SU-DHL-6 (cell line): ENCODE results near the gene LHFPL6.

Experiments
- H2AFZ ChIP-seq: fragments of 200-600 bp; sonication (generic); 2 replicates; pipeline ENCODE4 v1.6.1; 2014; ENCODE audit warnings: low read depth, mild to moderate bottlenecking, moderate library complexity, mixed read lengths, antibody characterized with exemption, low read length; ENCODE audit not compliant: severe bottlenecking
- H3F3A ChIP-seq: fragments of 200-600 bp; shearing (Covaris generic); 2 replicates; pipeline ENCODE4 v1.6.0; 2016; ENCODE audit warnings: antibody characterized with exemption, mild to moderate bottlenecking; ENCODE audit not compliant: insufficient read depth
- H3K27ac ChIP-seq: fragments of 200-600 bp; sonication (generic); 2 replicates; pipeline ENCODE4 v1.5.1; 2016; ENCODE audit warnings: low read depth, mild to moderate bottlenecking, low read length, moderate library complexity, mixed read lengths
- H3K27me3 ChIP-seq: fragments of 200-600 bp; sonication (generic), shearing (Covaris generic); 2 replicates; pipeline ENCODE4 v1.6.0; 2014; ENCODE audit warnings: mild to moderate bottlenecking, low read length
- H3K36me3 ChIP-seq: fragments of 200-600 bp; sonication (generic); 2 replicates; pipeline ENCODE4 v1.6.1; 2014; ENCODE audit warnings: mild to moderate bottlenecking, low read length, mixed read lengths
- H3K4me2 ChIP-seq: fragments of 300-600, 200-600 bp; shearing (Covaris generic), sonication (generic); 2 replicates; pipeline ENCODE4 v1.6.0; 2014; ENCODE audit warnings: low read length, low read depth, mild to moderate bottlenecking; ENCODE audit not compliant: poor library complexity, severe bottlenecking
- H3K4me3 ChIP-seq: fragments of 200-600 bp; sonication (generic); 2 replicates; pipeline ENCODE4 v1.5.1; 2014; ENCODE audit warnings: antibody characterized with exemption, low read length, mild to moderate bottlenecking, mixed read lengths; ENCODE audit not compliant: insufficient read depth, poor library complexity, severe bottlenecking
- H3K79me2 ChIP-seq: fragments of 200-600 bp; sonication (generic); 2 replicates; pipeline ENCODE4 v1.6.1; 2014; ENCODE audit warnings: mild to moderate bottlenecking, low read length, moderate library complexity; ENCODE audit not compliant: insufficient read depth
- H3K9ac ChIP-seq: fragments of 200-600 bp; sonication (generic); 2 replicates; pipeline ENCODE4 v1.7.0; 2014; ENCODE audit warnings: mild to moderate bottlenecking, low read length
- H3K9me2 ChIP-seq: fragments of 200-600 bp; sonication (generic); replicated peaks from 2 replicates; pipeline ENCODE4 v1.6.1; 2014; ENCODE audit warnings: low read length; ENCODE audit not compliant: insufficient read depth
- H3K9me3 ChIP-seq: fragments of 200-600 bp; sonication (generic); 2 replicates; pipeline ENCODE4 v1.6.1; 2014; ENCODE audit warnings: low read length, mixed read lengths; ENCODE audit not compliant: insufficient read depth
- H4K20me1 ChIP-seq: fragments of 200-600 bp; sonication (generic); 2 replicates; pipeline ENCODE4 v1.6.1; 2014; ENCODE audit warnings: low read depth, mild to moderate bottlenecking, antibody characterized with exemption, low read length, moderate library complexity, mixed read lengths
- EZH2phosphoT487 ChIP-seq: fragments of 200-600 bp; sonication (generic), shearing (Covaris generic); conservative IDR thresholded peaks from 2 replicates; pipeline ENCODE4 v1.6.1; 2018; ENCODE audit warnings: mild to moderate bottlenecking, antibody characterized with exemption, low read length, moderate library complexity, mixed read lengths
- TF ChIP-seq, protein P1 (sequence below): fragments of 200-600 bp; sonication (generic); IDR thresholded peaks from one replicate; pipeline ENCODE4 v1.5.1; 2017; ENCODE audit warnings: antibody characterized with exemption, mild to moderate bottlenecking, low read length, moderate library complexity; ENCODE audit not compliant: insufficient read depth, poor library complexity, severe bottlenecking

The LHFPL6 gene

DNA sequence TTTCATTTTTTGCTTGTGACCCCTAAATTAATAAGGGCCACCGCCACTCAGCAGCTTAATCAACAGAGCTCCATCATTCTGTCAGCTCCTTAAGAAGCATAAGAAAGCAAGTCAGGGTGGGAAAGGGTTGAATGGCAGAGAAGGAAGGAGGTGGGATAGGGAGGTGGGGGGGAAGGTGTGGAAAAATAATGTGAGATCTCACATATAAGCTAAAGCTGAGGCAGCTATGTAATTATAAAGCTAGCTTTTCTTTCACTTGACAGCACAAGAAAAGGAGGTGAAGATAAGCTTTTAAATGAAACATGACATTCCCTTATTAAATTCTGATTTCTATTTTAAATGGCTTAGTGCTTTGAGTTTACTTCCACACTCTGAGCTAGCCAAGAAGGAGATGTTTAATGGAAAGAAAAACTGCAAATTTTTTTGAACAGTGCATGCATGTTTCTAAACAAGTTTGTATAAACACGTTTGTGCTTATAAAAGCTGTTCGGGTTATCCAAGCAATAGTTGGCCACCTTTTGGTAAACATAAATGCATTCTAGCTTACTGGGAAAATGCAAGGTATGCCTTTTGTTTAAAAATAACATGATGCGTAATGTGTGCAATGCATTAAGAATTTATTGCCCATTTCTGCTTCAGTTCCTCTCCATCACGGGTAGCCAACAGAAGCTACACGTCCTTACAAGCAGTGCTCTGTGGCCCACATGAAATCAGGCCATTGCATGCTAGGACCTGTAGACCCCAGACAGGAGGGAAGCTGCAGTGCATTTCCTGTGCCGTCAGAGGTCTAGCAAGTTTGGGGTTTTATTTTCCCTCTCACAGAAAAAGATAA lies 96.2 kb downstream of the LHFPL6 start:
- no peaks in the 10 kb centered on the region for H3K79me2 ChIP-seq
- H3K9me2 ChIP-seq: no peaks in the 10 kb centered on the region
- no peak overlapping the region for H2AFZ ChIP-seq
- H3K9me3 ChIP-seq: no peaks in the 10 kb centered on the region
- TF ChIP-seq, protein P1, sequence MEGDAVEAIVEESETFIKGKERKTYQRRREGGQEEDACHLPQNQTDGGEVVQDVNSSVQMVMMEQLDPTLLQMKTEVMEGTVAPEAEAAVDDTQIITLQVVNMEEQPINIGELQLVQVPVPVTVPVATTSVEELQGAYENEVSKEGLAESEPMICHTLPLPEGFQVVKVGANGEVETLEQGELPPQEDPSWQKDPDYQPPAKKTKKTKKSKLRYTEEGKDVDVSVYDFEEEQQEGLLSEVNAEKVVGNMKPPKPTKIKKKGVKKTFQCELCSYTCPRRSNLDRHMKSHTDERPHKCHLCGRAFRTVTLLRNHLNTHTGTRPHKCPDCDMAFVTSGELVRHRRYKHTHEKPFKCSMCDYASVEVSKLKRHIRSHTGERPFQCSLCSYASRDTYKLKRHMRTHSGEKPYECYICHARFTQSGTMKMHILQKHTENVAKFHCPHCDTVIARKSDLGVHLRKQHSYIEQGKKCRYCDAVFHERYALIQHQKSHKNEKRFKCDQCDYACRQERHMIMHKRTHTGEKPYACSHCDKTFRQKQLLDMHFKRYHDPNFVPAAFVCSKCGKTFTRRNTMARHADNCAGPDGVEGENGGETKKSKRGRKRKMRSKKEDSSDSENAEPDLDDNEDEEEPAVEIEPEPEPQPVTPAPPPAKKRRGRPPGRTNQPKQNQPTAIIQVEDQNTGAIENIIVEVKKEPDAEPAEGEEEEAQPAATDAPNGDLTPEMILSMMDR: no peak
- no peak for TF ChIP-seq EZH2phosphoT487
- H3K9ac ChIP-seq: no peak overlapping the region
- no peak overlapping the region for H3K4me3 ChIP-seq
- no peaks in the 10 kb centered on the region for H3F3A ChIP-seq
- no peaks in the 10 kb centered on the region for H3K36me3 ChIP-seq
- H4K20me1 ChIP-seq: no peaks in the 10 kb centered on the region
- H3K27ac ChIP-seq: no peak overlapping the region
- no peaks in the 10 kb centered on the region for H3K27me3 ChIP-seq
- no peak overlapping the region for H3K4me2 ChIP-seq

DNA sequence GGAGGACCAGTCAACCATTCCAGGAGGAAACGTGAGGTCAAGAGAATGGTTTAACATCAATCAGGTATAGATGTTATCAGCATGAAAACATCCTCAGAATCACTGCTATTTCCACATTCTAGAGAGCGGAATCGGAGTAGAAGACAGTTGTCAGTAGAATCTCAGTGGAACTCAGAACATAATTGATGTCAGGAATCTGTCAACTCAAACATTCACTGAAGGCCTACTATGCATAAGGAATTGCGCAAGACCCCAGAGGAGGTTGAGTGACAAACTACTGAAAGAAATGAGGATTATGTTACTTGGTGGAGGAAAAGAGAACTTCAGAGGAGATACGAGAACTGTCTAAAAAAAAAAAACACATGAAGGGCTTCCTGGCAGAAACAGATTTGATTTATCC lies 97.8 kb downstream of the LHFPL6 start:
- Histone ChIP-seq H3K36me3 (no peaks in the 10 kb centered on the region), H3K27ac (no peak overlapping the region), H3K9me3 (no peaks in the 10 kb centered on the region), H4K20me1 (no peaks in the 10 kb centered on the region), H3K4me3 (no peak overlapping the region), H2AFZ (no peak overlapping the region), H3K27me3 (no peaks in the 10 kb centered on the region), H3K9me2 (no peaks in the 10 kb centered on the region), H3F3A (no peaks in the 10 kb centered on the region), H3K4me2 (no peak overlapping the region), H3K79me2 (no peaks in the 10 kb centered on the region), H3K9ac (no peak overlapping the region)
- TF ChIP-seq, protein P1: no peak
- no peak for TF ChIP-seq EZH2phosphoT487

GRCh38 chr13:39503048-39503447 lies 99.9 kb downstream of the LHFPL6 start:
- H3F3A ChIP-seq: no peaks in the 10 kb centered on the region
- no peaks in the 10 kb centered on the region for H4K20me1 ChIP-seq
- H3K4me3 ChIP-seq: no peak overlapping the region
- no peak overlapping the region for H3K9ac ChIP-seq
- H3K27me3 ChIP-seq: no peaks in the 10 kb centered on the region
- no peak overlapping the region for H3K27ac ChIP-seq
- no peak overlapping the region for H3K4me2 ChIP-seq
- H2AFZ ChIP-seq: no peak overlapping the region
- no peaks in the 10 kb centered on the region for H3K9me3 ChIP-seq
- TF ChIP-seq, protein P1: no peak
- no peak for TF ChIP-seq EZH2phosphoT487
- no peaks in the 10 kb centered on the region for H3K9me2 ChIP-seq
- no peaks in the 10 kb centered on the region for H3K79me2 ChIP-seq
- no peaks in the 10 kb centered on the region for H3K36me3 ChIP-seq
